ENCODE data around the gene PLEKHN1.

GRCh38 chr1:985126-985525 lies 18.8 kb downstream of the PLEKHN1 start:
- TF ChIP-seq CTCF (IDR thresholded peaks at IDR 0.05; ENCODE audit: borderline replicate concordance, extremely low read depth, low read length, poor library complexity, severe bottlenecking) (no peak), EZH2 (IDR thresholded peaks at IDR 0.05; ENCODE audit: borderline replicate concordance, low read depth, low read length, severe bottlenecking) (no peak)
